ENCODE data around the gene SLC27A2. TPM values are rescaled to one million over a fixed set of nuclear protein-coding genes. Genes with fewer than 3 reads are reported as not detected.

SLC27A2 gene
- total RNA-seq, 1 experiment from 2014 or later = 7.0 TPM

GRCh38 chr15:50148362-50148963 is 33.5 kb upstream of the SLC27A2 start:
- no peak overlapping the region for H4K91ac ChIP-seq (ENCODE audit: insufficient read length, low read depth, low read length)
- H3K4ac ChIP-seq (ENCODE audit: low read depth, low read length) = no peak overlapping the region
- H2BK12ac ChIP-seq (ENCODE audit: insufficient read length, low read depth, low read length) = no peak overlapping the region
- H4K8ac ChIP-seq (replicated peaks; ENCODE audit: insufficient read length, low read depth, low read length) = no peak overlapping the region
- no peak overlapping the region for H4K5ac ChIP-seq (ENCODE audit: insufficient read length, low read depth, low read length)
- H4K20me1 ChIP-seq (ENCODE audit: control insufficient read depth, insufficient read depth, insufficient read length) = no peaks in the 10 kb centered on the region
- no peaks in the 10 kb centered on the region for H3K27me3 ChIP-seq (ENCODE audit: insufficient read depth, low read length)
- peak; percentile 76 for DNase-seq
- H3K9me3 ChIP-seq (ENCODE audit: control insufficient read depth, low read depth, low read length) = no peaks in the 10 kb centered on the region
- H2BK20ac ChIP-seq (ENCODE audit: low read depth, low read length, poor library complexity, severe bottlenecking) = no peak overlapping the region
- H3K9ac ChIP-seq (ENCODE audit: extremely low read depth, insufficient read length, low read length) = no peak overlapping the region
- H3K14ac ChIP-seq (ENCODE audit: insufficient read depth, low read length) = no peak overlapping the region
- Mint-ChIP-seq H3K4me1 (peaks cover 9 to 10% of the 10 kb centered on the region in 2 experiments), H3K4me3 (no peak overlapping the region), H3K9me3 (no peaks in the 10 kb centered on the region), H3K36me3 (ENCODE audit: insufficient read depth in 1 of 3, low read depth in 3 of 3) (no peaks in the 10 kb centered on the region), H3K27ac (no peak overlapping the region), H3K27me3 (ENCODE audit: low read depth) (no peaks in the 10 kb centered on the region)
- no peak overlapping the region for H2AFZ ChIP-seq (ENCODE audit: low read length)
- H3K4me1 ChIP-seq (ENCODE audit: insufficient read depth, low read length) = no peaks in the 10 kb centered on the region
- H3K56ac ChIP-seq (ENCODE audit: insufficient read length, low read depth, low read length) = no peak overlapping the region
- H2BK15ac ChIP-seq (ENCODE audit: low read depth, low read length) = no peak overlapping the region
- H3K23ac ChIP-seq (ENCODE audit: insufficient read length, low read depth, low read length) = no peak overlapping the region
- no peak overlapping the region for H3K18ac ChIP-seq (ENCODE audit: insufficient read length, low read depth, low read length)
- WGBS (ENCODE audit: extremely low coverage, insufficient read length, low lambda C conversion rate) = no CpG with 5 or more reads among the region's 4 CpGs
- no peak overlapping the region for H2AK5ac ChIP-seq (ENCODE audit: insufficient read length, low read length)
- H3K4me2 ChIP-seq (ENCODE audit: insufficient read depth, insufficient read length, low read length) = no peak overlapping the region
- H3K27ac ChIP-seq (ENCODE audit: insufficient read length, low read depth, low read length) = no peak overlapping the region
- H3K79me2 ChIP-seq (ENCODE audit: insufficient read depth, low read length) = no peaks in the 10 kb centered on the region
- H2BK120ac ChIP-seq (ENCODE audit: low read depth, low read length, poor library complexity, severe bottlenecking) = no peak overlapping the region
- no peak overlapping the region for H3T11ph ChIP-seq (ENCODE audit: low read length)
- H3K79me1 ChIP-seq (ENCODE audit: insufficient read depth, low read depth, low read length, poor library complexity, severe bottlenecking) = no peaks in the 10 kb centered on the region
- no peak overlapping the region for H2BK5ac ChIP-seq (ENCODE audit: insufficient read length, low read length)
- H3K23me2 ChIP-seq (ENCODE audit: insufficient read length, low read depth, low read length, poor library complexity, severe bottlenecking) = no peaks in the 10 kb centered on the region
- peak; percentile 73 for TF ChIP-seq CTCF (conservative IDR thresholded peaks at IDR 0.05)

Data from H9 (cell line).